ENCODE measurements around the gene FLT1.

- TF ChIP-seq CTCF (conservative IDR thresholded peaks at IDR 0.05 in 1 of 2, IDR thresholded peaks at IDR 0.05 in 1 of 2; ENCODE audit: extremely low read depth in 1 of 2, insufficient read depth in 1 of 2, low read depth in 1 of 2, low read length in 2 of 2) (no peak), EZH2 (IDR thresholded peaks at IDR 0.05; ENCODE audit: borderline replicate concordance, low read length) (no peak)
Observed at GRCh38 chr13:28355822-28356371, 139.0 kb downstream of the FLT1 start.

Data from mammary epithelial cell (primary cell).